ENCODE data around the gene GINM1. TPM values are rescaled to one million over a fixed set of nuclear protein-coding genes. Genes with fewer than 3 reads are reported as not detected.
A peak's percentile ranks its signal among the peaks of the same experiment; 100 is the strongest.

The GINM1 gene
- polyA plus RNA-seq, 1 donor from 2014 or later = 28.4 TPM

DNA sequence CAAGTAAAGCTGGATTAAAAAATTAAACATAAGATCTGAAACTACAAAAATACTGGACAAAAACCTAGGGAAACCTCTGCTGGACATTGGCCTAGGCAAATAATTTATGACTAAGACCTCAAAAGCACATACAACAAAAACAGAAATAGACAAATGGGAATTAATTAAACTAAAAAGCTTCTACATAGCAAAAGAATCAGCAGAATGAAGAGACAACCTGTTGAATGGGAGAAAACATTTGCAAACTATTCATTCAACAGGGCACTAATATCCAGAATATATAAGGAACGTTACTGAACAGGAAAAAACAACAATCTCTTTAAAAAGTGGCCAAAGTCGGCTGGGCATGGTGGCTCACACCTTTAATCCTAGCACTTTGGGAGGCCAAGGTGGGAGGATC, 6.8 kb upstream of the GINM1 start:
- TF ChIP-seq, protein P1, sequence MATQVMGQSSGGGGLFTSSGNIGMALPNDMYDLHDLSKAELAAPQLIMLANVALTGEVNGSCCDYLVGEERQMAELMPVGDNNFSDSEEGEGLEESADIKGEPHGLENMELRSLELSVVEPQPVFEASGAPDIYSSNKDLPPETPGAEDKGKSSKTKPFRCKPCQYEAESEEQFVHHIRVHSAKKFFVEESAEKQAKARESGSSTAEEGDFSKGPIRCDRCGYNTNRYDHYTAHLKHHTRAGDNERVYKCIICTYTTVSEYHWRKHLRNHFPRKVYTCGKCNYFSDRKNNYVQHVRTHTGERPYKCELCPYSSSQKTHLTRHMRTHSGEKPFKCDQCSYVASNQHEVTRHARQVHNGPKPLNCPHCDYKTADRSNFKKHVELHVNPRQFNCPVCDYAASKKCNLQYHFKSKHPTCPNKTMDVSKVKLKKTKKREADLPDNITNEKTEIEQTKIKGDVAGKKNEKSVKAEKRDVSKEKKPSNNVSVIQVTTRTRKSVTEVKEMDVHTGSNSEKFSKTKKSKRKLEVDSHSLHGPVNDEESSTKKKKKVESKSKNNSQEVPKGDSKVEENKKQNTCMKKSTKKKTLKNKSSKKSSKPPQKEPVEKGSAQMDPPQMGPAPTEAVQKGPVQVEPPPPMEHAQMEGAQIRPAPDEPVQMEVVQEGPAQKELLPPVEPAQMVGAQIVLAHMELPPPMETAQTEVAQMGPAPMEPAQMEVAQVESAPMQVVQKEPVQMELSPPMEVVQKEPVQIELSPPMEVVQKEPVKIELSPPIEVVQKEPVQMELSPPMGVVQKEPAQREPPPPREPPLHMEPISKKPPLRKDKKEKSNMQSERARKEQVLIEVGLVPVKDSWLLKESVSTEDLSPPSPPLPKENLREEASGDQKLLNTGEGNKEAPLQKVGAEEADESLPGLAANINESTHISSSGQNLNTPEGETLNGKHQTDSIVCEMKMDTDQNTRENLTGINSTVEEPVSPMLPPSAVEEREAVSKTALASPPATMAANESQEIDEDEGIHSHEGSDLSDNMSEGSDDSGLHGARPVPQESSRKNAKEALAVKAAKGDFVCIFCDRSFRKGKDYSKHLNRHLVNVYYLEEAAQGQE (IDR thresholded peaks at IDR 0.05; ENCODE audit: borderline replicate concordance) = no peak
- TF ChIP-seq, protein P2, sequence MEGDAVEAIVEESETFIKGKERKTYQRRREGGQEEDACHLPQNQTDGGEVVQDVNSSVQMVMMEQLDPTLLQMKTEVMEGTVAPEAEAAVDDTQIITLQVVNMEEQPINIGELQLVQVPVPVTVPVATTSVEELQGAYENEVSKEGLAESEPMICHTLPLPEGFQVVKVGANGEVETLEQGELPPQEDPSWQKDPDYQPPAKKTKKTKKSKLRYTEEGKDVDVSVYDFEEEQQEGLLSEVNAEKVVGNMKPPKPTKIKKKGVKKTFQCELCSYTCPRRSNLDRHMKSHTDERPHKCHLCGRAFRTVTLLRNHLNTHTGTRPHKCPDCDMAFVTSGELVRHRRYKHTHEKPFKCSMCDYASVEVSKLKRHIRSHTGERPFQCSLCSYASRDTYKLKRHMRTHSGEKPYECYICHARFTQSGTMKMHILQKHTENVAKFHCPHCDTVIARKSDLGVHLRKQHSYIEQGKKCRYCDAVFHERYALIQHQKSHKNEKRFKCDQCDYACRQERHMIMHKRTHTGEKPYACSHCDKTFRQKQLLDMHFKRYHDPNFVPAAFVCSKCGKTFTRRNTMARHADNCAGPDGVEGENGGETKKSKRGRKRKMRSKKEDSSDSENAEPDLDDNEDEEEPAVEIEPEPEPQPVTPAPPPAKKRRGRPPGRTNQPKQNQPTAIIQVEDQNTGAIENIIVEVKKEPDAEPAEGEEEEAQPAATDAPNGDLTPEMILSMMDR (IDR thresholded peaks at IDR 0.05; ENCODE audit: poor library complexity, severe bottlenecking) = no peak
- TF ChIP-seq SMC3 (conservative IDR thresholded peaks at IDR 0.05; ENCODE audit: poor library complexity) (no peak), RAD21 (conservative IDR thresholded peaks at IDR 0.05) (no peak), MXI1 (conservative IDR thresholded peaks at IDR 0.05; ENCODE audit: poor library complexity, severe bottlenecking) (no peak), TAF1 (IDR thresholded peaks at IDR 0.05; ENCODE audit: low read depth) (no peak), POLR2AphosphoS5 (IDR thresholded peaks at IDR 0.05) (no peak), EZH2 (IDR thresholded peaks at IDR 0.05; ENCODE audit: borderline replicate concordance, insufficient read depth, low read length, poor library complexity, severe bottlenecking) (no peak), EP300 (conservative IDR thresholded peaks at IDR 0.05; ENCODE audit: poor library complexity, severe bottlenecking) (no peak)
- Histone ChIP-seq H3K27me3 (ENCODE audit: insufficient read depth, low read depth, low read length) (peaks cover 28% of the 10 kb centered on the region), H3K9me3 (ENCODE audit: low read length) (no peaks in the 10 kb centered on the region), H3K4me2 (ENCODE audit: low read length) (no peak overlapping the region), H4K20me1 (ENCODE audit: insufficient read depth) (no peaks in the 10 kb centered on the region), H3K9me2 (ENCODE audit: insufficient read depth, low read length) (no peaks in the 10 kb centered on the region), H3K9ac (ENCODE audit: low read length) (no peak overlapping the region), H3K27ac (ENCODE audit: low read length) (no peak overlapping the region), H3K4me3 (ENCODE audit: low read length) (no peak overlapping the region), H3F3A (ENCODE audit: insufficient read depth, low read length, poor library complexity, severe bottlenecking) (no peaks in the 10 kb centered on the region), H3K36me3 (ENCODE audit: insufficient read depth, low read length) (no peaks in the 10 kb centered on the region), H3K79me2 (replicated peaks; ENCODE audit: insufficient read depth, low read length) (no peaks in the 10 kb centered on the region), H2AFZ (ENCODE audit: low read depth, low read length) (no peak overlapping the region)

DNA sequence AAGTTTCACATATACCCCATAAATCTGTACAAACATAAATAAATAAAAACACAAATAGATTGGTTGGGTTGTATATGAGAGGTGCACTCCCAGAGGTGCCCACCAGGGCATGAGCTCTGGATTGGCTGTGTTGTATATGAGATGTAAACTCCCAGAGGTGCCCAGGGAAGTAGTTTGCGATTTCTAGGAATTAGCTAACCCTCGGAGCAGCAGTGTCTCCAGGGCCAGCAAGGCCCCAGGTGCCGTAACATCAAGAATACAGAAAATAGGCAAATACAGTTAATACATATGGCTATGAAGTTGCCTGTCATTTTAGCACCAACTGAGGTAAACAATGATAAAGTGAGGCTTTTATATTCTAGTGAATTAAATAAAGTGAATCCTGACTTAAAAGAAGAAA, 5.4 kb upstream of the GINM1 start:
- Histone ChIP-seq H3K4me3 (ENCODE audit: low read length) (no peak overlapping the region), H3K9me2 (ENCODE audit: insufficient read depth, low read length) (no peaks in the 10 kb centered on the region), H3K79me2 (replicated peaks; ENCODE audit: insufficient read depth, low read length) (no peaks in the 10 kb centered on the region), H3K4me2 (ENCODE audit: low read length) (no peak overlapping the region), H3K36me3 (ENCODE audit: insufficient read depth, low read length) (no peaks in the 10 kb centered on the region), H3K9me3 (ENCODE audit: low read length) (no peaks in the 10 kb centered on the region), H2AFZ (ENCODE audit: low read depth, low read length) (no peak overlapping the region), H3K9ac (ENCODE audit: low read length) (no peak overlapping the region), H3F3A (ENCODE audit: insufficient read depth, low read length, poor library complexity, severe bottlenecking) (no peaks in the 10 kb centered on the region), H3K27me3 (ENCODE audit: insufficient read depth, low read depth, low read length) (peaks cover 28% of the 10 kb centered on the region), H4K20me1 (ENCODE audit: insufficient read depth) (no peaks in the 10 kb centered on the region), H3K27ac (ENCODE audit: low read length) (no peak overlapping the region)
- TF ChIP-seq EP300 (conservative IDR thresholded peaks at IDR 0.05; ENCODE audit: poor library complexity, severe bottlenecking) (no peak), MXI1 (conservative IDR thresholded peaks at IDR 0.05; ENCODE audit: poor library complexity, severe bottlenecking) (no peak)
- TF ChIP-seq, protein P2 (IDR thresholded peaks at IDR 0.05; ENCODE audit: poor library complexity, severe bottlenecking) = peak; percentile 39

Data from neural cell (in vitro differentiated cells).